Measurements from ENCODE around the gene UGT1A7. TPM values are rescaled to one million over a fixed set of nuclear protein-coding genes. Genes with fewer than 3 reads are reported as not detected.

UGT1A7 gene
- polyA plus RNA-seq, 1 donor from 2014 or later = not detected

DNA sequence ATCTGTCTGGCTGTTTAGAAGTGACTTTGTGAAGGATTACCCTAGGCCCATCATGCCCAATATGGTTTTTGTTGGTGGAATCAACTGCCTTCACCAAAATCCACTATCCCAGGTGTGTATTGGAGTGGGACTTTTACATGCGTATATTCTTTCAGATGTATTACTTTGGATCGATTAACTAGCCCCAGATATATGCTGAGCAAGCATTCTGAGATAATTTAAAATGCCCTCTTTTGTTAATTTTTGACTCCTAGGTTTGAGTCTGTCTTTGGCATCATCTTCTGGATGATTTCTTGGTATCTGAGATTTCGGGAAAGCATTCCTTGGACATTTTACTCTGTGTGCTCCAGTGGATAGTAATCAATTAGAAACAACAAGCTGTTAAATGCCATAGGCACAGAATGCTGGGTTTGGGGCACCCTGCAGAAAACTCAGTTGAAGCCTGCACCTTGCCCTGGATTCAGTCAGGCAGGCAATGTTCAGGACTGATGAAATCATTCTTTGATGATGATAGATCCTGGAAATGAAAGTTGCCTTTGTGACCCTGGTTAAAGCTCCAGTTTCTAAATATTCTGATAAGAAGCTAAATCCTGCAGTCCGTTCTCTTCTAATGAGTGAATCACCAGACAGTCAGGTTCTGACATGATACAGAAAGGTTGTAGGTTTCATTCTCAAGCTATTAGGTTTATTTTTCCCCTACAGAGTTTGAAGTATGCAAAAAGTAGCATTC lies 79.5 kb downstream of the UGT1A7 start:
- Histone ChIP-seq H3K4me3 (ENCODE audit: low read length) (no peak overlapping the region), H2AFZ (ENCODE audit: low read depth, low read length) (no peak overlapping the region), H3K79me2 (replicated peaks; ENCODE audit: insufficient read depth, low read length) (no peaks in the 10 kb centered on the region), H3K4me2 (ENCODE audit: low read length) (no peak overlapping the region), H3K36me3 (ENCODE audit: insufficient read depth, low read length) (no peaks in the 10 kb centered on the region), H3K27ac (ENCODE audit: low read length) (no peak overlapping the region), H3F3A (ENCODE audit: insufficient read depth, low read length, poor library complexity, severe bottlenecking) (no peaks in the 10 kb centered on the region), H3K27me3 (ENCODE audit: insufficient read depth, low read depth, low read length) (no peaks in the 10 kb centered on the region), H3K9ac (ENCODE audit: low read length) (no peak overlapping the region), H3K9me3 (ENCODE audit: low read length) (no peaks in the 10 kb centered on the region), H4K20me1 (ENCODE audit: insufficient read depth) (no peaks in the 10 kb centered on the region), H3K9me2 (ENCODE audit: insufficient read depth, low read length) (no peaks in the 10 kb centered on the region)
- TF ChIP-seq RAD21 (conservative IDR thresholded peaks at IDR 0.05) (no peak), EP300 (conservative IDR thresholded peaks at IDR 0.05; ENCODE audit: poor library complexity, severe bottlenecking) (no peak), POLR2AphosphoS5 (IDR thresholded peaks at IDR 0.05) (no peak), EZH2 (IDR thresholded peaks at IDR 0.05; ENCODE audit: borderline replicate concordance, insufficient read depth, low read length, poor library complexity, severe bottlenecking) (no peak)
- TF ChIP-seq, protein P1, sequence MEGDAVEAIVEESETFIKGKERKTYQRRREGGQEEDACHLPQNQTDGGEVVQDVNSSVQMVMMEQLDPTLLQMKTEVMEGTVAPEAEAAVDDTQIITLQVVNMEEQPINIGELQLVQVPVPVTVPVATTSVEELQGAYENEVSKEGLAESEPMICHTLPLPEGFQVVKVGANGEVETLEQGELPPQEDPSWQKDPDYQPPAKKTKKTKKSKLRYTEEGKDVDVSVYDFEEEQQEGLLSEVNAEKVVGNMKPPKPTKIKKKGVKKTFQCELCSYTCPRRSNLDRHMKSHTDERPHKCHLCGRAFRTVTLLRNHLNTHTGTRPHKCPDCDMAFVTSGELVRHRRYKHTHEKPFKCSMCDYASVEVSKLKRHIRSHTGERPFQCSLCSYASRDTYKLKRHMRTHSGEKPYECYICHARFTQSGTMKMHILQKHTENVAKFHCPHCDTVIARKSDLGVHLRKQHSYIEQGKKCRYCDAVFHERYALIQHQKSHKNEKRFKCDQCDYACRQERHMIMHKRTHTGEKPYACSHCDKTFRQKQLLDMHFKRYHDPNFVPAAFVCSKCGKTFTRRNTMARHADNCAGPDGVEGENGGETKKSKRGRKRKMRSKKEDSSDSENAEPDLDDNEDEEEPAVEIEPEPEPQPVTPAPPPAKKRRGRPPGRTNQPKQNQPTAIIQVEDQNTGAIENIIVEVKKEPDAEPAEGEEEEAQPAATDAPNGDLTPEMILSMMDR (IDR thresholded peaks at IDR 0.05; ENCODE audit: poor library complexity, severe bottlenecking) = no peak
- TF ChIP-seq, protein P2, sequence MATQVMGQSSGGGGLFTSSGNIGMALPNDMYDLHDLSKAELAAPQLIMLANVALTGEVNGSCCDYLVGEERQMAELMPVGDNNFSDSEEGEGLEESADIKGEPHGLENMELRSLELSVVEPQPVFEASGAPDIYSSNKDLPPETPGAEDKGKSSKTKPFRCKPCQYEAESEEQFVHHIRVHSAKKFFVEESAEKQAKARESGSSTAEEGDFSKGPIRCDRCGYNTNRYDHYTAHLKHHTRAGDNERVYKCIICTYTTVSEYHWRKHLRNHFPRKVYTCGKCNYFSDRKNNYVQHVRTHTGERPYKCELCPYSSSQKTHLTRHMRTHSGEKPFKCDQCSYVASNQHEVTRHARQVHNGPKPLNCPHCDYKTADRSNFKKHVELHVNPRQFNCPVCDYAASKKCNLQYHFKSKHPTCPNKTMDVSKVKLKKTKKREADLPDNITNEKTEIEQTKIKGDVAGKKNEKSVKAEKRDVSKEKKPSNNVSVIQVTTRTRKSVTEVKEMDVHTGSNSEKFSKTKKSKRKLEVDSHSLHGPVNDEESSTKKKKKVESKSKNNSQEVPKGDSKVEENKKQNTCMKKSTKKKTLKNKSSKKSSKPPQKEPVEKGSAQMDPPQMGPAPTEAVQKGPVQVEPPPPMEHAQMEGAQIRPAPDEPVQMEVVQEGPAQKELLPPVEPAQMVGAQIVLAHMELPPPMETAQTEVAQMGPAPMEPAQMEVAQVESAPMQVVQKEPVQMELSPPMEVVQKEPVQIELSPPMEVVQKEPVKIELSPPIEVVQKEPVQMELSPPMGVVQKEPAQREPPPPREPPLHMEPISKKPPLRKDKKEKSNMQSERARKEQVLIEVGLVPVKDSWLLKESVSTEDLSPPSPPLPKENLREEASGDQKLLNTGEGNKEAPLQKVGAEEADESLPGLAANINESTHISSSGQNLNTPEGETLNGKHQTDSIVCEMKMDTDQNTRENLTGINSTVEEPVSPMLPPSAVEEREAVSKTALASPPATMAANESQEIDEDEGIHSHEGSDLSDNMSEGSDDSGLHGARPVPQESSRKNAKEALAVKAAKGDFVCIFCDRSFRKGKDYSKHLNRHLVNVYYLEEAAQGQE (IDR thresholded peaks at IDR 0.05; ENCODE audit: borderline replicate concordance) = no peak

DNA sequence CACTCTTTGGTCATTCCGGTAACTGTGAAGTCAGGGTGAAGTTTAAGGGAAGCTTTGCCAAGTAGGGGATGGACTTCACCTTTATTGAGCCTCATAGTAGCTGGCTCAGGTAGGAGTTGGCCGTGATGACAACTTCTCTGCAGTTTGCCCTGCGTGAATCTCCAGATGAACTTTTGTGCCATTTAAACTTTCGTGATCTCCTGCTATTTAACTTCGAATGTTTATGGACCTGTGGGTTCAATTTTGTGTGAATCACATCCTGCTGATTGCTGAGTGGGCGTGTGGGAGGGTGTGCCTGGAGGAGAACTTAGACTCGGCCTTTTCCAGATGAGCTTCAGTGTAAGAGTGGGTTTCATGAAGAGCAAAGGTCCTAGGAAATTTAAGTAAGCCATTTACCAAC lies 82.6 kb downstream of the UGT1A7 start:
- TF ChIP-seq, protein P2 (IDR thresholded peaks at IDR 0.05; ENCODE audit: borderline replicate concordance) = no peak
- TF ChIP-seq SMC3 (conservative IDR thresholded peaks at IDR 0.05; ENCODE audit: poor library complexity) = no peak
- no peak for TF ChIP-seq EP300 (conservative IDR thresholded peaks at IDR 0.05; ENCODE audit: poor library complexity, severe bottlenecking)
- TF ChIP-seq, protein P1 (IDR thresholded peaks at IDR 0.05; ENCODE audit: poor library complexity, severe bottlenecking) = no peak
- TF ChIP-seq TAF1 (IDR thresholded peaks at IDR 0.05; ENCODE audit: low read depth) = no peak
- TF ChIP-seq MXI1 (conservative IDR thresholded peaks at IDR 0.05; ENCODE audit: poor library complexity, severe bottlenecking) = no peak
- TF ChIP-seq POLR2AphosphoS5 (IDR thresholded peaks at IDR 0.05) = no peak
- no peak for TF ChIP-seq EZH2 (IDR thresholded peaks at IDR 0.05; ENCODE audit: borderline replicate concordance, insufficient read depth, low read length, poor library complexity, severe bottlenecking)
- TF ChIP-seq RAD21 (conservative IDR thresholded peaks at IDR 0.05) = no peak
- no peaks in the 10 kb centered on the region for H3K36me3 ChIP-seq (ENCODE audit: insufficient read depth, low read length)
- no peak overlapping the region for H3K27ac ChIP-seq (ENCODE audit: low read length)
- H3K27me3 ChIP-seq (ENCODE audit: insufficient read depth, low read depth, low read length) = no peaks in the 10 kb centered on the region
- H3K9ac ChIP-seq (ENCODE audit: low read length) = no peak overlapping the region
- no peak overlapping the region for H2AFZ ChIP-seq (ENCODE audit: low read depth, low read length)
- H3K9me3 ChIP-seq (ENCODE audit: low read length) = no peaks in the 10 kb centered on the region
- no peaks in the 10 kb centered on the region for H3F3A ChIP-seq (ENCODE audit: insufficient read depth, low read length, poor library complexity, severe bottlenecking)
- H3K79me2 ChIP-seq (replicated peaks; ENCODE audit: insufficient read depth, low read length) = no peaks in the 10 kb centered on the region
- H4K20me1 ChIP-seq (ENCODE audit: insufficient read depth) = no peaks in the 10 kb centered on the region
- H3K4me3 ChIP-seq (ENCODE audit: low read length) = no peak overlapping the region
- H3K4me2 ChIP-seq (ENCODE audit: low read length) = no peak overlapping the region
- no peaks in the 10 kb centered on the region for H3K9me2 ChIP-seq (ENCODE audit: insufficient read depth, low read length)
